ENCODE results near the gene CHRD. TPM values are rescaled to one million over a fixed set of nuclear protein-coding genes. Genes with fewer than 3 reads are reported as not detected.

The CHRD gene
- total and polyA plus RNA-seq, 9 of the 15 experiments (the other 6 are each of a cell fraction or from before 2014, with no cell fraction given): 0.11 to 1.3 (median 0.59) TPM; not detected in 3

- TF ChIP-seq STAT5A (IDR thresholded peaks at IDR 0.05; ENCODE audit: borderline replicate concordance, low read length) (peak; percentile 31; the same call in 1 of the 2 replicates), TFE3 (CRISPR knock-in tag; IDR thresholded peaks at IDR 0.05) (no peak), ZNF609 (CRISPR knock-in tag; IDR thresholded peaks at IDR 0.05; ENCODE audit: borderline replicate concordance) (no peak), POLR2H (tag; IDR thresholded peaks at IDR 0.05; ENCODE audit: low read depth) (no peak), HES1 (IDR thresholded peaks at IDR 0.05; ENCODE audit: low read depth) (0 out of 2 replicates have a peak, but pooled peaks have one; percentile 26), ZNF695 (CRISPR knock-in tag; IDR thresholded peaks at IDR 0.05) (no peak), TAF7 (tag; IDR thresholded peaks at IDR 0.05) (no peak), RBM14 (IDR thresholded peaks at IDR 0.05; ENCODE audit: borderline replicate concordance, insufficient read depth, low read depth, low read length) (no peak), KLF13 (tag; IDR thresholded peaks at IDR 0.05; ENCODE audit: borderline replicate concordance, low read depth) (no peak), DEAF1 (CRISPR knock-in tag; IDR thresholded peaks at IDR 0.05) (no peak), CBFA2T3 (IDR thresholded peaks at IDR 0.05) (peak; percentile 77), KDM5B (IDR thresholded peaks at IDR 0.05; ENCODE audit: insufficient replicate concordance, low read depth, low read length) (no peak), ZNF212 (CRISPR knock-in tag; IDR thresholded peaks at IDR 0.05) (no peak), POU5F1 (IDR thresholded peaks at IDR 0.05; ENCODE audit: borderline replicate concordance, low read depth, low read length, partially characterized antibody) (no peak), KAT7 (CRISPR knock-in tag; IDR thresholded peaks at IDR 0.05; ENCODE audit: borderline replicate concordance) (no peak), NR2F6 (CRISPR knock-in tag; IDR thresholded peaks at IDR 0.05) (no peak), TEAD4 (IDR thresholded peaks at IDR 0.05; ENCODE audit: low read length) (peak; percentile 73), TEAD4 (CRISPR knock-in tag; IDR thresholded peaks at IDR 0.05; ENCODE audit: borderline replicate concordance) (no peak)
Observed at GRCh38 chr3:184405075-184406030, 25.5 kb downstream of the CHRD start (continued).

Data from K562 (cell line).